Erythroblast (primary cell): ENCODE data around the gene DOP1A.

Experiments used
- GATA1 ChIP-seq: IDR thresholded peaks from 2 replicates; pipeline ENCODE4 v1.6.1; 2011; ENCODE audit warnings: low read depth, mild to moderate bottlenecking, control low read depth, low read length, moderate library complexity
- POLR2A ChIP-seq: IDR thresholded peaks from 2 replicates; pipeline ENCODE4 v1.6.1; 2011; ENCODE audit warnings: mild to moderate bottlenecking, low read length

- TF ChIP-seq POLR2A (no peak), GATA1 (no peak)
These were observed 20.3 kb upstream of the DOP1A start for GRCh38 chr6:83047065-83047754.
